Measurements from ENCODE around the gene BTBD17. TPM values are rescaled to one million over a fixed set of nuclear protein-coding genes. Genes with fewer than 3 reads are reported as not detected.

The BTBD17 gene
- total and polyA plus RNA-seq, 2 of the 8 experiments (the other 6 are each of a cell fraction or from before 2014, with no cell fraction given), result 7.0 to 14.8 TPM

GRCh38 chr17:74324521-74324920, 37.1 kb downstream of the BTBD17 start:
- DNase-seq (ENCODE audit: low read depth in 1 of 2, low spot score in 2 of 2) (no peak), FAIRE-seq (no peak)
- Histone ChIP-seq H3K79me2 (ENCODE audit: control insufficient read depth in 1 of 2, insufficient read depth in 2 of 2, low read length in 2 of 2) (no peaks in the 10 kb centered on the region), H4K8ac (ENCODE audit: extremely low read depth, insufficient read depth, low read length) (no peak overlapping the region), H2AK5ac (ENCODE audit: low read depth, low read length) (0 out of 2 replicates have a peak overlapping the region, but pooled peaks have one; percentile 40), H4K5ac (ENCODE audit: insufficient read length, low read depth, low read length) (no peak overlapping the region), H3K4me1 (replicated peaks in 1 of 4; ENCODE audit: control insufficient read depth in 3 of 4, insufficient read depth in 4 of 4, low read length in 3 of 4) (peaks cover 6 to 14% (median 12%) of the 10 kb centered on the region in 4 experiments; a peak in 6 of 7 replicates), H3K27me3 (replicated peaks in 1 of 4; ENCODE audit: control insufficient read depth in 3 of 4, extremely low read depth in 1 of 4, insufficient read depth in 3 of 4, low read length in 3 of 4) (peaks cover 3 to 35% (median 27%) of the 10 kb centered on the region in 4 experiments), H4K91ac (replicated peaks; ENCODE audit: insufficient read length, low read length) (no peak overlapping the region), H2BK12ac (ENCODE audit: low read depth, low read length) (no peak overlapping the region), H3K9ac (replicated peaks in 1 of 4; ENCODE audit: extremely low read depth in 1 of 4, low read depth in 3 of 4, low read length in 3 of 4) (no peak overlapping the region), H3K4ac (replicated peaks; ENCODE audit: insufficient read length, low read depth, low read length) (no peak overlapping the region), H3K4me3 (ENCODE audit: extremely low read depth in 1 of 4, insufficient read depth in 2 of 4, low read depth in 3 of 4, low read length in 4 of 4) (no peak overlapping the region), H3K23me2 (ENCODE audit: low read depth, low read length) (peaks cover 8% of the 10 kb centered on the region), H2BK120ac (replicated peaks; ENCODE audit: low read depth, low read length) (no peak overlapping the region), H3K79me1 (ENCODE audit: low read depth, low read length) (no peaks in the 10 kb centered on the region), H3K23ac (ENCODE audit: insufficient read length) (no peak overlapping the region), H3K18ac (ENCODE audit: extremely low read depth, low read length) (no peak overlapping the region), H4K20me1 (replicated peaks in 1 of 2; ENCODE audit: control insufficient read depth in 1 of 2, insufficient read depth in 2 of 2, low read length in 2 of 2) (no peaks in the 10 kb centered on the region), H2AFZ (ENCODE audit: low read length) (no peak overlapping the region), H2BK5ac (ENCODE audit: low read depth, low read length) (no peak overlapping the region), H2BK20ac (ENCODE audit: low read length) (no peak overlapping the region), H3K27ac (ENCODE audit: low read depth, low read length) (no peak overlapping the region), H3K36me3 (ENCODE audit: control insufficient read depth in 2 of 4, insufficient read depth in 4 of 4, low read length in 3 of 4) (no peaks in the 10 kb centered on the region), H3K56ac (replicated peaks; ENCODE audit: insufficient read length, low read depth, low read length) (no peak overlapping the region), H2BK15ac (ENCODE audit: low read length) (no peak overlapping the region), H3K14ac (ENCODE audit: insufficient read length) (no peak overlapping the region), H3K4me2 (ENCODE audit: insufficient read depth in 1 of 2, low read depth in 2 of 2, low read length in 2 of 2) (no peak overlapping the region), H3K9me3 (ENCODE audit: insufficient read depth in 2 of 2, low read depth in 1 of 2, low read length in 1 of 2) (no peaks in the 10 kb centered on the region)
- ChIA-PET CTCF (ENCODE audit: partially characterized antibody) (interaction anchor here (0.6 to 1.2 kb wide), 4 partner anchors 13 to 55 kb away, joined by 3 read pairs; no protein-coding TSS in a partner anchor), POLR2A (ENCODE audit: partially characterized antibody) (interaction anchor here (0.6 kb wide), 1 partner anchor 66 kb away, joined by 3 read pairs; no protein-coding TSS in a partner anchor)
- WGBS, 2 experiments (ENCODE audit: extremely low coverage in 1 of 2, insufficient coverage in 1 of 2, insufficient read length in 1 of 2, insufficient replicate concordance in 2 of 2, low coverage in 1 of 2, low lambda C conversion rate in 2 of 2, missing lambda C conversion rate in 1 of 2), result 89% methylated on average over 6 of the region's 6 CpGs; no CpG with 5 or more reads in 1 of the 2 experiments
- TF ChIP-seq ATF3 (IDR thresholded peaks at IDR 0.05; ENCODE audit: insufficient read depth, low read depth, low read length) (no peak), BCL11A (IDR thresholded peaks at IDR 0.05; ENCODE audit: low read depth in 2 of 2, low read length in 2 of 2) (no peak), PHF8 (conservative IDR thresholded peaks at IDR 0.05; ENCODE audit: low read depth, low read length) (no peak), NRF1 (IDR thresholded peaks at IDR 0.05; ENCODE audit: low read depth, low read length) (no peak), TEAD4 (IDR thresholded peaks at IDR 0.05; ENCODE audit: low read depth, low read length) (no peak)
